AML-193 (cell line): ENCODE results near the gene SEPTIN10.
"Not testable (repeated sequence)": the region's sequence is repeated elsewhere in the genome, so short reads cannot be mapped to it uniquely, and the experiment has no call there.

ENCODE experiments used
- DNase-seq, 2 experiments: peaks; one replicate each; lab custom pipeline; 2025; lab: John Stamatoyannopoulos, UW

The SEPTIN10 gene

GRCh38 chr2:109633284-109633961, 19.7 kb upstream of the SEPTIN10 start:
- DNase-seq, result no peak

DNA sequence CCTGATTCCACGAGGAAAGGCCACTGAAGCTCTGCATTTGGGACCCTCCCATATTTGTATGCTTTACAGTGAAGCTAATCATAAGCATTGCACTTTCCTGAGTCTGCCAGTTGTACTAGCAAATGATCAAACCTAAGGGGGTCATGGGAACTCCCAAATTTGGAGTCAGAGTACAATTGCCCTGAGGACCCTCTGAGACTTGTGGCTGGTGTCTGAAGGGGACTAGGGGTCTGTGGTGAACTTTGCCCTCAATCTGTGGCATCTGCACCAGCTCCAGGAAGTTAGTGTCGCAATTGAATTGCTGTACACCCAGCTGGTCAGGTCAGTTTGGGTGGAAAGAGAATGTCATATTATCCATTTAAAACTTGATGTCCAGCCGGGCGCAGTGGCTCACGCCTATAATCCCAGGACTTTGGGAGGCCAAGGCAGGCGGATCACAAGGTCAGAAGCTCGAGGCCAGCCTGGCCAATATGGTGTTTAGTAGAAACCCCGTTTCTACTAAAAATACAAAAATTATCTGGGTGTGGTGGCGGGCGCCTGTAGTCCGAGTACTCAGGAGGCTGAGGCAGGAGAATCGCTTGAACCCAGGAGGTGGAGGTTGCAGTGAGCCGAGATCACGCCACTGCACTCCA, 18.5 kb upstream of the SEPTIN10 start:
- DNase-seq, result peak in 1 of 2 experiments; percentile 6

DNA sequence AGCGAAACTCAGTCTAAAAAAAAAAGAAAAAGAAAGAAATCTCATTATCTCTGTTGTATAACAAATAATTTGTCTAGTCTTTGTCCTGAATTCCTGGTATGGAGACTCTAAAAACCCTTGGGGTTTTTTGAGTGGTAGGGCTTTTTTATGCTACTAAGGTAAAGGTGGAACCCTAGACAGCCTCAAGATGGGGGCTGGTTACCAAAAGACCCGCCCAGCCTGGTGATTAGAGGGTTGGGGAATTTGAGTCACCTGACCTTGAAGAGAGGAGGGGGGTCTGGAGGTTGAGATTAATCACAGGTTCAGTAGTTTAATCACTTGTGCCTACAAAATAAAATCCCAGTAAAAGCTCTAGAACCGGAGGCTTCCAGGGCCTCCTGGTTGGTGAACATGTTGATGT, 18.0 kb upstream of the SEPTIN10 start:
- DNase-seq, result no peak

DNA sequence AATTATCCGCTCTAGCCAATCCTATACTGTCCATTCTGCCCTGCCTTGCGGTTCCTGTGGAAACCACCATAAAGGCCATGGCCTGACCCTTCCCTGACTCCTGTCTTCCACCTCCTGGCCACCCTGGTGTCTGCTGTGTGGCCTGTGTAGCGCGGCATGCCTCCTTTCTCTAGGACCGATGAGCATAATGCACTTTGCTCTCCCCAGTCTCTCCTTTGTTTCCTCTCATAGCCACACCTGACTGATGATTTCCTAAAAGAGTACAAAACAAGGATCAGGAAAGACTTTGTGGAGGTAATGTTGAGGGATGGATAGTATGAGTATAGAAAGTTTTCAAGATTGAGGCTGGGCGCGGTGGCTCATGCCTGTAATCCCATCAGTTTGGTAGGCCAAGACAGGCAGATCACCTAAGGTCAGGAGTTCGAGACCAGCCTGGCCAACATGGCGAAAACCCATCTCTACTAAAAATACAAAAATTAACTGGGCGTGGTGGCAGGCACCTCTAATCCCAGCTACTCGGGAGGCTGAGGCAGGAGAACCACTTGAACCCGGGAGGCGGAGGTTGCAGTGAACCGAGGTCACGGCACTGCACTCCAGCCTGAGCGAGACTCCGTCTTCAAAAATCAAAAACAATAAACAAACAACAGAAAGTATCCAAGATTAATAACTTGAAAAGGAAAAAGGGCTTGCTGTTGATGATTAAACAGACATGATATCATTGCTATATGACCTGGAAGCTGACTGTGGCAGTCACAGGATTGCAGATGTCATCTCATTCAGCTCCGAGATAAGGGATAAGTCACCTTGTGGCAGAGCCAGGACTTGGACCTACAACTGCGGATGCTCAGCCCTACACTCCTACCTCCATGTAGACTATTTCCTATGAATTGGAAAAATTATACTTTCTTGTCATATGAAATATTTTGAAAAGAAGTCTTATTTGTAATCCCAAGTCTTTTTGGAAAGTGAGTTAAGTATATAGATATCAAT, 17.0 kb upstream of the SEPTIN10 start:
- no peak for DNase-seq

DNA sequence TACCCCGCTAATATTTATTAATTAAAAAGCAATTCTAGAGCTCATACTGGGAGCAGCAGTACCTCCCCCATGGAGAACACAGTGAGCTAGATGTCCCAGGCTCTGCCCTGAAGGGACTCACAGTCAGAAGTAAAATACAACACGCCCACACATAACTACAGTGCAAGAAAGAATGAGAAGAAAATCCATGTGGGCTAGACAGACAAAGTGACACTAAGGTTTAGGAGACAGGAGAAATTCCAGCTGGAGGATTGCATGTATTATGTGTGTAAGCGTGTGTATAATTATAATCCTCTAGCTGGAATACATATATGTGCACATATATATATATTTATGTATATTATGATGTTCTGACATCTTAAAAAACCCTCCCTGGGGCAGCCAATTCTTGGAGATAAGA, 16.1 kb upstream of the SEPTIN10 start:
- no peak for DNase-seq

- DNase-seq, result not testable (repeated sequence)
Measured at GRCh38 chr2:109628321-109628720, 14.6 kb upstream of the SEPTIN10 start.

GRCh38 chr2:109624339-109624738, 10.6 kb upstream of the SEPTIN10 start:
- DNase-seq, result no peak

- no peak for DNase-seq
Measured at GRCh38 chr2:109623923-109624322, 10.2 kb upstream of the SEPTIN10 start.

- DNase-seq, result no peak
Measured at GRCh38 chr2:109623297-109623696, 9.5 kb upstream of the SEPTIN10 start.

DNA sequence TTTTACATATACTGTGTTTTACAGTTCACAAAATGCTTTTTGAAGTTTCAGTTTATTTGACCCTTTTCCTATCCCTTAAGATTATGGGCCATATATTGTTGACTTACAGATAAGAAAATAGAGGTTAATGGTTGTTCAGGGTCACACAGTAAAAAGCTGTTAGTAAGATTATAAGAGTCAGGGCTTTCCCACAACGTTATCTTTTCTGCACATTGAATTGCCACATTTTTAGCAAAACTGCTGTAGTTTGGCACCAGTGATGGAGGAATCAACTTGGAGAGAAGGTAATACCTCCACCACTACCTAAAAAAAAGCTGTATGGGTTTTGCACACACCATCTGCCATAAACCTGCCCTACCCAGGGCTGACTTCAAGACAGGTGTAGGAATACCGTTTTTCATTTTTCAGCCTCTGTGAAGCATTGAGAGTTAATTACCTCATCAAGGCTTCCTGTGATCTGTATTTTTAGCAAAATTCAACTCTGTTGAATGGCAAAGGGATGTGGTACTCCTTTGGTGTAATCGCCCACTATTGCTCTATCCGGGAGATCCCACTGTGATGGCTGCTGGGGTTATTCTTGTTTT, 5.4 kb upstream of the SEPTIN10 start:
- no peak for DNase-seq

DNA sequence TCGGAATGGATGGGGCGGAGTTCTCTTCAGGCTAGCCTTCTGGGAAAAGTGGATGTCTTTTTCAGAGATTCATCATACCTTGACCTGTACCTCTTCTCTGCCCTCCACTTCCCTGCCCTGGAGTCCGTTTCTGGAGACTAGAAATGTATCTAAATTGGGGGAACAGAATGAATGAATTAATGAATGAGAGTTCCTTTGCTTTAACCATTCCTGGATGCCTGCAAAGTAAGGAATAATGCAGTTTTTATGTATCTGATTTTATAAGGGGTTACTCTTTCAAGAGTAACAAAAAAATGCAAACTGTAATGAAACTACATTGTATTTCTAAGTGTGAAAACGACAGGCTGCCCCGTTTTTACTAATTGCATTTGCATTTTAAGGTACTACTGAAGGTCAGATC, 2.4 kb upstream of the SEPTIN10 start:
- no peak for DNase-seq

- DNase-seq, result no peak
Measured at GRCh38 chr2:109615637-109616144, 1.9 kb upstream of the SEPTIN10 start.

GRCh38 chr2:109614715-109615636, 1.2 kb upstream of the SEPTIN10 start:
- DNase-seq, result no peak

DNA sequence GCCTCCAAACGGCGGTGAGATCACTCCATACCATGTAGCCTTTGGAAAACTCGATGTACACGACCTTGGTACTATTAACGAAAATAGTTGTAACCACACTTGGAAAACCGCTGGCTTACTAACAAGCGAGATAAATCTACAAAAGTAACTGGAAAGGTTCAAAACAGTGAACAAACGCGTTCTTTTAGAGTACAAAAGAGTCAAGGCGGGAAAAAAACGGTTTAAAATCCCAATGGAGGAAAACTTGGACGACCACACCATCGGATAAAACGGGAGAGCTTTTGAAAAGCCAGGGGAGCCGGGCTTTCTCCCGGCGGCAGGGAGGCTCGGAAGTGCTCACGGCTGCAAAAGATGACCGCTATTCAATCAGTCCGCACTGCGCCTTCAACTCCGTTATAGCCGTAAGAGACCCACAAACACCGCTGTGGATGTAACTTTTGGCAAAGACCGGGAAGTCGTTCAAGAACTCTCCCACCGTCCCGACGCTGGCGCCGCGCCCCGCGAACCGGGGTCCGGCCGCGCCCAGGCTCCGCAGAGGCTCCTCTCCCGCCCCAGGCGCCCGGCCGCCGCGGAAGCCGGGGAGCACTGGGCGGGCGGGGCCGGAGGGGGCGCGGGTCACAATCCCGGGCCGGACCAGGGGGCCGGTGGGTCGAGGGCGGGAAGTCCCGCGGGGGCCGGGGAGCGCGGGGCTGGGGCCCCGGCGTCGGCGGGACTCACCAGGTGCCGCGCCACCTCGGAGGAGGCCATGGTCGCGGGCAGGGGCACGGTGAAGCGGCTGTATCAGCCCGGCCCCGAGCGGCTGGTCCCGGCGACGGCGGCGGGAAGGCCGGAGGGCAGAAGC, 465 bp downstream of the SEPTIN10 start:
- no peak for DNase-seq

DNA sequence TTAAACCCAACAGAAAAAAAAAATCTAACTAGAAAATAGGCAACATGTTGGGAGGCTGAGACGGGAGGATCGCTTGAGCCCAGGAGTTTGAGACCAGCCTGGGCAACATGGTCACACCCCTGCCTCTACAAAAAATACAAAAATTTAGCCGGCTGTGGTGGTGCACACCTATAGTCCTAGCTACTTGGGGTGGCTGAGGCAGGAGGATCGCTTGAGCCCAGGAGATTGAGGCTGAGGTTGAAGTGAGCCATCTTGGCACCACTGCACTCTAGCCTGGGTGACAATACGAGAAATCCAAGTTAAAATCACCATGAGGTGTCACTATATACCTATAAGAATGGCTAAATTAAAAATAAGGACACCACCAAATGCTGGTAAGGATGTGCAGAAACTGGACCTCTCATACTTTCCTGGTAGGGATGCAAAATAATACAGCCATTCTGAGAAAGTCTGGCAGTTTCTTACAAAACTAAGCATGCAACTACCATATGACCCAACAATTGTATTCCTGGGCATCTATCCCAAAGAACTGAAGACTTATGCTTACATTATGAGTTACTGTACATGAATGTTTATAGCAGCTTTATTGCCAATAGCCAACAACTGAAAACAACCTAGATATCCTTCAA, 2.2 kb downstream of the SEPTIN10 start:
- peak; percentile 5 to 21 for DNase-seq

DNA sequence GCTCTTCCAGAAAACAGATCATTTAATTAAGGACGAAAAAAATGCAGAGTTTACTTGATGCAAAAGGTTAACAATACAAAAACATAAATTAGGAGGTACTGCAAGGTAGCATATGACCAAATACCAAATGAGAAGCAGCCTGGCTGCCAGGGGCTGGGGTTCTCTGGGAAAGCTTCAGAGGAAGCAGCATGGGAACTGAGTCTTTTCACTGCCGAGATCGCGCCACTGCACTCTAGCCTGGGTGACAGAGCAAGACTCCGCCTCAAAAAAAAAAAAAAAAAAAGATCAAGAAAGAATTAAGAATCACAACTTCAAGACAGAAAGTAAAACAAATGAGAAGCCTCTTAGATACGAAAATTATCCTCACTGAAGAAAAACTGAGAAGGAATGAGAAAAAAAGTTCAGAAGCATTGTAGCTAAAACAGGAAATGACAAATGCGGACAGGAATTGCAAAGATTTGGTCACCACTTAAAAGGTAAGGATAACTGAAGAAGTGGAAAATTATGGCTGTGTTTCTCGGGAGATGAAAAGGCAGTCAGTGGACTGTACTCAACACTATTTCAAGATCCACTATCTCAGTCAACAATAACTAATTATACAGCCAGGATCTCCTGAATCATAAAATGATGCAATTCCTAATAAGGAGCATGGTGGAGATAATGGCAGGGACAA, 4.3 kb downstream of the SEPTIN10 start:
- DNase-seq, result no peak

DNA sequence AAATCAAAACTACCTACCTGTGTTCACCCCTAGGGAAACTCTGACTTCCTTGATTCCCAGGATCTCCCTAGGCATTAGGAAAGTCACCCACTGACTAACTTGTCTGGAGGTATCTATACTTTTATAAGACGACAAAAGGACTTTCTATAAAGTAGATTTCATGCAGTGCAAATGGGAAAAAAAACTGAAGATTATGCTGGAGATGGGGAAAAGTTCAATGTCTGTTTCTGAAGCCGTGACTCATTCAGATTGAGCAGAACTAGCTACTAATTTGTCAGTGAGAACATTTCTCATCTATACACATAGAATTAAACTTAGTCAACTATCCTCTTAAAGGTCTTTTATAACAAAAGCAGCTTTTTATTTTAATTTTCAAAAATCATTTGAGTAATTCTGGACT, 6.0 kb downstream of the SEPTIN10 start:
- no peak for DNase-seq

GRCh38 chr2:109604597-109604996, 9.2 kb downstream of the SEPTIN10 start:
- DNase-seq, result no peak

DNA sequence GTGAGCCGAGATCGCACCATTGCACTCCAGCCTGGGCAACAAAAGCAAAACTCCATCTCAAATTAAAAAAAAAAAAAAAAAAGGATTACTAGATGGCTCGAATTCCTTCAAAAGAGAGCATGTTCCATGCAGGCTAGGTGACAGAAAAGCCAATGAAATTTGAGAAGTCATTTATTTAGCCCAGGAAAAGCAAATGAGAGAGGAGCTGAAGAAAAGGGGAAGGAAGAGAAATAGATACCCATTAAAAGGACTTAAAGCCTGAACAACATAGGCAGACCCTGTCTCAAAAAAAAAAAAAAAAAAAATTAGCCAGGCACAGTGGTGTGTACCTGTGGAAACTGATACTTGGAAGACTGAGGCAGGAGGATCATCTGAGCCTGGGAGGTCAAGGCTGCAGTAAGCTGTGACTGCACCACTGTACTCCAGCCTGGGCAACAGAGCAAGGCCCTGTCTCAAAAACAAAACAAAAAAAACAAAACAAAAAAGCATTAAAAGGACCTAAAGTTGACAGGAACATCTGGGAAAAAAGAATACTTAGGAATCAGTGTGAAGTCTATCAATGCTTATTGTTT, 11.1 kb downstream of the SEPTIN10 start:
- DNase-seq, result no peak
